ENCODE data around the gene PLD4.
"Not testable (repeated sequence)": the region's sequence is repeated elsewhere in the genome, so short reads cannot be mapped to it uniquely, and the experiment has no call there.

PLD4 gene

DNA sequence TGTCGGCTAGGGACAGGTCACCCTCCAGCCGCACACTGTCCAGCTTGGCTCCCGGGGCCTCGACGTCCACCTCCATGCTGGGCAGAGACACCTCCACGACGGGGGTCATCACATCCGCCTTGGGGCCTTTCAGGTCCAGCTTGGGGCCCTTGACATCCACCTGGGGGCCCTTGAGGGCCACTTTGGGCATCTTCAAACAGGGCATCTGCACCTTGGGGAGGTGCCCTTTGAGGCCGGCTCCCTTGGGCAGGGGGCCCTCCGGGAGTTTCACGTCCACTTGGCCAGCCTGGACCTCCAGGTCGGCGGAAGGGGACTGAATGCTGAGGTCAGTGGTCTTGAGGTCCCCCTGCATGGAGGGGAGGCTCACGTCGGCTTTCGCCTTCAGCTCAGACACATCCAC lies 17.9 kb downstream of the PLD4 start:
- no peak for DNase-seq

DNA sequence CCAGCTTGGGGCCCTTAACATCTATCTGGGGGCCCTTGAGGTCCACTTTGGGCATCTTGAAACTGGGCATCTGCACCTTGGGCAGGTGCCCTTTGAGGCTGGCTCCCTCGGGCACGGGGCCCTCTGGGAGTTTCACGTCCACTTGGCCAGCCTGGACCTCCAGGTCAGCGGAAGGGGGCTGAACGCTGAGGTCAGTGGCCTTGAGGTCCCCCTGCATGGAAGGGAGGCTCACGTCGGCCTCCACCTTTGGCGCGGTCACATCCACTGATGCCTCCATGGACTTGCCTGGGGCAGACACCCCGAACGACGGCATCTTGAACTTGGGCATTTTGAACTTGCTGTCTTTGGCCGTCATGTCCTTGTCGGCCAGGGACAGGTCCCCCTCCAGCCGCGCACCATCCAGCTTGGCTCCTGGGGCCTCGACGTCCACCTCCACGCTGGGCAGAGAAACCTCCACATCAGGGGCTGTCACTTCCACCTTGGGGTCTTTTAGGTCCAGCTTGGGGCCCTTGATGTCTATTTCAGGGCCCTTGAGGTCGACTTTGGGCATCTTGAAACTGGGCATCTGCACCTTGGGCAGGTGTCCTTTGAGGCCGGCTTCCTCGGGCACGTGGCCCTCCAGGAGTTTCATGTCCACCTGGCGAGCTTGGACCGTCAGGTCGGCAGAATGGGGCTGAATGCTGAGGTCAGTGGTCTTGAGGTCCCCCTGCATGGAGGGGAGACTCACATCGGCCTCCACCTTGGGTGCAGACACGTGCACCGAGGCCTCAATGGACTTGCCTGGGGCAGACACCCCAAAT lies 18.7 kb downstream of the PLD4 start:
- DNase-seq, result not testable (repeated sequence)

DNA sequence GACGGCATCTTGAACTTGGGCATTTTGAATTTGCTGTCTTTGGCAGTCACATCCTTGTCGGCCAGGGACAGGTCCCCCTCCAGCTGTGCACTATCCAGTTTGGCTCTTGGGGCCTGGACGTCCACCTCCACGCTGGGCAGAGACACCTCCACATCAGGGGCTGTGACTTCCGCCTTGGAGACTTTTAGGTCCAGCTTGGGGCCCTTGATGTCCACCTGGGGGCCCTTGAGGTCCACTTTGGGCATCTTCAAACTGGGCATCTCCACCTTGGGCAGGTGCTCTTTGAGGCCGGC lies 19.3 kb downstream of the PLD4 start:
- DNase-seq, result not testable (repeated sequence)

DNA sequence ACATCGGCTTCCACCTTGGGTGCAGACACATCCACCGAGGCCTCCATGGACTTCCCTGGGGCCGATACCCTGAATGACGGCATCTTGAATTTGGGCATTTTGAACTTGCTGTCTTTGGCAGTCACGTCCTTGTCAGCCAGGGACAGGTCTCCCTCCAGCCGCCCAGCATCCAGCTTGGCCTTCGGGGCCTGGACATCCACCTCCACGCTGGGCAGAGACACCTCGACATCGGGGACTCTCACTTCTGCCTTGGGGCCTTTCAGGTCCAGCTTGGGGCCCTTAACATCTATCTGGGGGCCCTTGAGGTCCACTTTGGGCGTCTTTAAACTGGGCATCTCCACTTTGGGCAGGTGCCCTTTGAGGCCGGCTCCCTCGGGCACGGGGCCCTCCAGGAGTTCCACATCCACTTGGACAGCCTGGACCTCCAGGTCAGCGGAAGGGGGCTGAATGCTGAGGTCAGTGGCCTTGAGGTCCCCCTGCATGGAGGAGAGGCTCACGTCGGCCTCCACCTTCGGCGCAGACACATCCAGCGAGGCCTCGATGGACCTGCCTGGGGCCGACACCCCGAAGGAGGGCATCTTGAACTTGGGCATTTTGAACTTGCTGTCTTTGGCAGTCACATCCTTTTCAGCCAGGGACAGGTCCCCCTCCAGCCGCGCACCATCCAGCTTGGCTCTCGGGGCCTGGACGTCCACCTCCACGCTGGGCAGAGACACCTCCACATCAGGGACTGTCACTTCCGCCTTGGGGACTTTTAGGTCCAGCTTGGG lies 19.9 kb downstream of the PLD4 start:
- not testable (repeated sequence) for DNase-seq

- not testable (repeated sequence) for DNase-seq
Observed at GRCh38 chr14:104945266-104945665, 20.6 kb downstream of the PLD4 start.

DNA sequence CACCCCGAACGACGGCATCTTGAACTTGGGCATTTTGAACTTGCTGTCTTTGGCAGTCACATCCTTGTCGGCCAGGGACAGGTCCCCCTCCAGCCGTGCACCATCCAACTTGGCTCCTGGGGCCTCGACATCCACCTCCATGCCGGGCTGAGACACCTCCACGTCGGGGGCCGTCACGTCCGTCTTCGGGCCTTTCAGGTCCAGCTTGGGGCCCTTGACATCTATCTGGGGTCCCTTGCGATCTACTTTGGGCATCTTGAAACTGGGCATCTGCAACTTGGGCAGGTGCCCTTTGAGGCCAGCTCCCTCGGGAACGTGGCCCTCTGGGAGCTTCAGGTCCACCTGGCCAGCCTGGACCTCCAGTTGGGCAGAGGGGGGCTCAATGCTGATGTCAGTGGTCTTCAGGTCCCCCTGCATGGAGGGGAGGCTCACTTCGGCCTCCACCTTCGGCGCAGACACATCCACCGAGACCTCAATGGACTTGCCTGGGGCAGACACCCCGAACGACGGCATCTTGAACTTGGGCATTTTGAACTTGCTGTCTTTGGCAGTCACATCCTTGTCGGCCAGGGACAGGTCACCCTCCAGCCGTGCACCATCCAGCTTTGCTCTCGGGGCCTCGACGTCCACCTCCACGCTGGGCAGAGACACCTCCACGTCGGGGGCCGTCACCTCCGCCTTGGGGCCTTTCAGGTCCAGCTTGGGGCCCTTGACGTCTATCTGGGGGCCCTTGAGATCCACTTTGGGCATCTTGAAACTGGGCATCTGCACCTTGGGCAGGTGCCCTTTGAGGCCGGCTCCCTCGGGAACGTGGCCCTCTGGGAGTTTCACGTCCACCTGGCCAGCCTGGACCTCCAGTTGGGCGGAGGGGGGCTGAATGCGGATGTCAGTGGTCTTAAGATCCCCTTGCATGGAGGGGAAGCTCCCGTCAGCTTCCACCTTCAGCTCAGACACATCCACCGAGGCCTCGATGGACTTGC lies 21.6 kb downstream of the PLD4 start:
- DNase-seq, result not testable (repeated sequence)

DNA sequence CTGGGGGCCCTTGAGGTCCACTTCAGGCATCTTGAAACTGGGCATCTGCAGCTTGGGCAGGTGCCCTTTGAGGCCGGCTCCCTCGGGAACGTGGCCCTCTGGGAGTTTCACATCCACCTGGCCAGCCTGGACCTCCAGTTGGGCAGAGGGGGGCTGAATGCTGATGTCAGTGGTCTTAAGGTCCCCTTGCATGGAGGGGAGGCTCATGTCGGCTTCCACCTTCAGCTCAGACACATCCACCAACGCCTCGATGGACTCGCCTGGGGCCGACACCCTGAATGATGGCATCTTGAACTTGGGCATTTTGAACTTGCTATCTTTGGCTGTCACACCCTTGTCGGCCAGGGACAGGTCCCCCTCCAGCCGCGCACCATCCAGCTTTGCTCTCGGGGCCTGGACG lies 22.5 kb downstream of the PLD4 start:
- DNase-seq, result not testable (repeated sequence)

DNA sequence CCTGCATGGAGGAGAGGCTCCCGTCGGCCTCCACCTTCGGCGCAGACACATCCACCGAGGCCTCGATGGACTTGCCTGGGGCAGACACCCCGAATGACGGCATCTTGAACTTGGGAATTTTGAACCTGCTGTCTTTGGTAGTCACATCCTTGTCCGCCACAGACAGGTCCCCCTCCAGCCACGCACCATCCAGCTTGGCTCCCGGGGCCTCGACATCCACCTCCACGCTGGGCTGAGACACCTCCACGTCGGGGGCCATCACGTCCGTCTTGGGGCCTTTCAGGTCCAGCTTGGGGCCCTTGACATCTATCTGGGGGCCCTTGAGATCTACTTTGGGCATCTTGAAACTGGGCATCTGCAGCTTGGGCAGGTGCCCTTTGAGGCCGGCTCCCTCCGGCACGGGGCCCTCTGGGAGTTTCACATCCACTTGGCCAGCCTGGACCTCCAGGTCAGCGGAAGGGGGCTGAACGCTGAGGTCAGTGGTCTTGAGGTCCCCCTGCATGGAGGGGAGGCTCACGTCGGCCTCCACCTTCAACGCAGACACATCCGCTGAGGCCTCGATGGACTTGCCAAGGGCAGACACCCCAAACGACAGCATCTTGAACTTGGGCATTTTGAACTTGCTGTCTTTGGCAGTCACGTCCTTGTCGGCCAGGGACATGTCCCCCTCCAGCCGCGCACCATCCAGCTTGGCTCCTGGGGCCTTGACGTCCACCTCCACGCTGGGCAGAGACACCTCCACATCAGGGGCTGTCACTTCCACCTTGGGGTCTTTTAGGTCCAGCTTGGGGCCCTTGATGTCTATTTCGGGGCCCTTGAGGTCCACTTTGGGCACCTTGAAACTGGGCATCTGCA lies 23.4 kb downstream of the PLD4 start:
- DNase-seq, result not testable (repeated sequence)

- DNase-seq, result no peak
Observed at GRCh38 chr14:104948736-104949031, 24.0 kb downstream of the PLD4 start.

GRCh38 chr14:104949406-104949955 lies 24.8 kb downstream of the PLD4 start:
- DNase-seq, result not testable (repeated sequence)

DNA sequence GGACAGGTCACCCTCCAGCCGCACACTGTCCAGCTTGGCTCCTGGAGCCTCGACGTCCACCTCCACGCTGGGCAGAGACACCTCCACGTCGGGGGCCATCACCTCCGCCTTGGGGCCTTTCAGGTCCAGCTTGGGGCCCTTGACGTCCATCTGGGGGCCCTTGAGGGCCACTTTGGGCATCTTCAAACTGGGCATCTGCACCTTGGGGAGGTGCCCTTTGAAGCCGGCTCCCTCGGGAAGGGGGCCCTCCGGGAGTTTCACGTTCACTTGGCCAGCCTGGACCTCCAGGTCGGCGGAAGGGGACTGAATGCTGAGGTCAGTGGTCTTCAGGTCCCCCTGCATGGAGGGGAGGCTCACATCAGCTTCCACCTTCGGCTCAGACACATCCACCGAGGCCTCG lies 25.3 kb downstream of the PLD4 start:
- no peak for DNase-seq

- DNase-seq, result not testable (repeated sequence)
Observed at GRCh38 chr14:104950701-104951100, 26.0 kb downstream of the PLD4 start.

DNA sequence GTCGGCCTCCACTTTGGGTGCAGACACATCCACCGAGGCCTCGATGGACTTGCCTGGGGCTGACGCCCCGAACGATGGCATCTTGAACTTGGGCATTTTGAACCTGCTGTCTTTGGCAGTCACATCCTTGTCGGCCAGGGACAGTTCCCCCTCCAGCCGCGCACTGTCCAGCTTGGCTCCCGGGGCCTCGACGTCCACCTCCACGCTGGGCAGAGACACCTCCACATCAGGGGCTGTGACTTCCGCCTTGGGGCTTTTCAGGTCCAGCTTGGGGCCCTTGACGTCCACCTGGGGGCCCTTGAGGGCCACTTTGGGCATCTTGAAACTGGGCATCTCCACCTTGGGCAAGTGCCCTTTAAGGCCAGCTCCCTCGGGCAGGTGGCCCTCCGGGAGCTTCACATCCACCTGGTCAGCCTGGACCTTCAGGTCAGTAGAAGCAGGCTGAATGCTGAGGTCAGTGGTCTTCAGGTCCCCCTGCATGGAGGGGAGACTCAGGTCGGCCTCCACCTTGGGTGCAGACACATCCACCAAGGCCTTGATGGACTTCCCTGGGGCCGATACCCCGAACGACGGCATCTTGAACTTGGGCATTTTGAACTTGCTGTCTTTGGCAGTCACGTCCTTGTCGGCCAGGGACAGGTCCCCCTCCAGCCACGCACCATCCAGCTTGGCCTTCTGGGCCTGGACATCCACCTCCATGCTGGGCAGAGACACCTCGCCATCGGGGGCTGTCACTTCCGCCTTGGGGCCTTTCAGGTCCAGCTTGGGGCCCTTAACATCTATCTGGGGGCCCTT lies 27.4 kb downstream of the PLD4 start:
- not testable (repeated sequence) for DNase-seq

DNA sequence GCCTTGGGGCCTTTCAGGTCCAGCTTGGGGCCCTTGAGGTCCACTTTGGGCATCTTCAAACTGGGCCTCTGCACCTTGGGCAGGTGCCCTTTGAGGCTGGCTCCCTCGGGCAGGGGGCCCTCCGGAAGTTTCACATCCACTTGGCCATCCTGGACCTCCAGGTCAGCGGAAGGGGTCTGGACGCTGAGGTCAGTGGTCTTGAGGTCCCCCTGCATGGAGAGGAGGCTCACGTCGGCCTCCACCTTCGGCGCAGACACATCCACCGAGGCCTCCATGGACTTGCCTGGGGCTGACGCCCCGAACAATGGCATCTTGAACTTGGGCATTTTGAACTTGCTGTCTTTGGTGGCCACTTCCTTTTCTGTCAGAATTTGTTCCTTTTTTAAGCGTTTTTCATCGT lies 28.4 kb downstream of the PLD4 start:
- DNase-seq, result no peak

DNA sequence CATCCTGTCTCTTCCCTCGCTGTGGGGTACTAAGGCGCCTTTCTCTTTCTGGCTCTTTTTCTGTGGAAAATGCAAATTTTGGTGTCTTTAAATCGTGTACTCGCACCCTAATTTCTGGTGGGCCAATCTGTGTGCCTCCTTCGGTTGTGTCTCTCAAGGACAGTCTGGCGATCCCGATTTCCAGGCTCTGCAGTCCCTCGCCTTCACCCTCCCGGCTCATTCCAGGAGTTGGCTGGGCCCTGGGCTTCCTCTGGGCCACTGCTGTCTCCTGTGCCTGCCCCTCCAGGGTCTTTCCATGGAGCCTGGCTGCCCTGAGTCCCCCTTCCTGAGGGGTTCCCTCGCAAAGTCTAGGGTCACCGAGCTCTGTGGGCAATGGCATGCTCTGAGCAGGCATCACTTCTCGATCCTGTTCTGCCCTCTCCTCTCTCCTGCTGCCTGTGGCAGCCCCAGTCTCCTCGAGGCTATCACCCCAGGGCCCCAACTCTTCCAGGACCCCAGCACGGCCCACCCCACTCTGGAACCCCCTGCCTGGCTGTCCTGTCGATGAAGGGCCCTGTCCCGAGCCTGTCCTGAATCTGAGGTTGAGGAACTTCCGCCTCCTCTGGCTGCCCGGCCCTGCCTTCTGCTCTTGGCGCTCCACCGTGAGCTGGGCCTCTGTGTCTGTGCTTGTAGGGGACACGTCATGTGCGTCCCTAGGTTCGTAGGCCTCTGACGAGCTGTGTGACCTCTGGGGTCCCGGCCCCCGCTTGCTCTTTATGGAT lies 29.4 kb downstream of the PLD4 start:
- no peak for DNase-seq

DNA sequence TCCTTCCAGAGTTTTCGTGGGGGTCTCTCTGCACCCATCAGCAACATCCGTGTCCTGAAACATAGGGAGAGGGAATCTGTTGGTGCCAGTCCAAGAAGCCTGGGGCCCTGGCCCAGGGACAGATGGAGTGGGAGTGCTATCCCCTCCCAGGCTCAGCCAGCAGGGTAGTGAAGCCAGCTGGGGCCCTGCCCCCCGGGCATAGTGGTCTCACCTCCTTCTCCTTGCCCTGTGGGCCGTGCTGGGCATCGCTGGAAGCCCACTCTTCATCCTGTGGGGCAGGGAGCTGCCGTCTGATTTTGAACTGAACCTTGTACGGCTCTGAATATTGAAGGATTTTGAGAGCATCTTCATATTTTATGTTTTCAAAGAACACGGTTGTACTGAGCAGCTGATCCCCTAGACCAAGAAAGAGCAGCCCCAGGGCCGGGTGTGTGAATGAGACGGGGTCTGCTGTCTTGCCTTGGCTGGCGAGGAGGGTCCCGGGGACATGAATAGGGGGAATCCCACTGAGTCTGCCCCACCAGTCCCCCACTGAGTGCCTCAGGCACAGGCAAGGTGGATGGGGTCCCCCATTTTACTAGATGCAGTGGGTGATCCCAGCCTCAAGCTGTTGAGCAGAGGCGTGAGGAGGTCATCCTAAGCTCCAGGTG lies 30.2 kb downstream of the PLD4 start:
- no peak for DNase-seq

GRCh38 chr14:104955396-104955770 lies 30.7 kb downstream of the PLD4 start:
- no peak for DNase-seq

DNA sequence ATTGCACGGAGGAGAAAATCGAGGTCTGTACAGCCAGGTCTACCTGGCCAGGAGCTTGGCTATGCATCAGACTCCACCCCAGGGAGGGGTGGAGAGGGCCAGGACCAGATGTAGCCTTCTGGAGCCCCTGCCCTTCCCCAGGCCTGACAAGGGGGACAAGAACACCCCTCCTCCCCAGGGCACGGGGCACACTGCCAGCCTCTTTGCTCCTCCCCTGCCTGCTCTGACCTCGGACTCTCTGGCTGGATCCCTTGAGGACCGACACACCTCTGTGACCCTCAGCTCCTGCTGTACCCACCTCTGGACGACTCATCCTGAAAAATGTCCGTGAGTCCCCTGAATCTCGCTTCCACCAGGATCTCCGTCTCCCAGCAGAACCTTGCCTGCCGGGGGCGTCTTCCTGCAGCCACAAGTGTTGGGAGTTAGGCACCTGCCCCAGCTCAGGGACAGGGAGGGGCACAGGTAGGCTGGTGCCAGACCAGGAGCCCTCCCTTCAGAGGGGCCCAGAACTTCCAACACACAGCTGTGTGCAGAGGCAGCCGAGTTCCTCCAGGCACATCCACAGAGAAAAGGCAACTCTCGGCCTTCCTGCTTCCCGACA lies 31.7 kb downstream of the PLD4 start:
- DNase-seq, result no peak

Data from stimulated activated CD4-positive, alpha-beta T cell treated with anti-CD3 and anti-CD28 coated beads, Interleukin-15, amount 100 ng/mL, for 24 hours (primary cell).